Measurements from ENCODE around the gene CDC37.

GRCh38 chr19:10422846-10423245 lies 19.5 kb upstream of the CDC37 start:
- TF ChIP-seq RAD21 (IDR thresholded peaks at IDR 0.05; ENCODE audit: low read depth), result no peak
- no peak for TF ChIP-seq EZH2 (IDR thresholded peaks at IDR 0.05)
- no peak for TF ChIP-seq CTCF (IDR thresholded peaks at IDR 0.05 in 2 of 3, conservative IDR thresholded peaks at IDR 0.05 in 1 of 3; ENCODE audit: borderline replicate concordance in 1 of 3, insufficient read depth in 1 of 3, low read depth in 2 of 3, low read length in 2 of 3)
